Ramos (cell line): ENCODE measurements around the gene ABCA13.

Source experiments
- in situ Hi-C: fragments of 300-500 bp; cut with MboI; formaldehyde crosslinking; loops from one replicate; pipeline ENCODE4 v1.14.3; 2022; ENCODE audit warnings: low sequenced_read_pairs; ENCODE audit not compliant: unreplicated experiment

Gene ABCA13

DNA sequence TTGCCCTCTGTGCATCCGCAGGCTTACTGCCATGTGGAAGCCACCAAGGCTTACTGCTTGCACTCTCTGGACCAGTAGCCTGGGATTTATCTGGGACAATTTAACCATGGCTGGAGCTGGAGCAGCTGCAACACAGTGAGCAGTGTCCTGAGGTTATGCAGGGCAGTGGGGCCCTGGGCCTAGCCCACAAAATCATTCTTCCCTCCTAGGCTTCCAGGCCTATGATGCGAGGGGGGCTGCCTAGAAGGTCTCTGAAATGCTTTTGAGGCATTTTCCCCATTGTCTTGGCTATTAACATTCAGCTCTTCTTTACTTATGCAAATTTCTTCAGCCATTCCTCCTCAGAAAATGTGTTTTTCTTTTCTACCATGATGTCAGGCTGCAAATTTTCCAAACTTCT lies 439.4 kb downstream of the ABCA13 start:
- in situ Hi-C loops = no loop called here

DNA sequence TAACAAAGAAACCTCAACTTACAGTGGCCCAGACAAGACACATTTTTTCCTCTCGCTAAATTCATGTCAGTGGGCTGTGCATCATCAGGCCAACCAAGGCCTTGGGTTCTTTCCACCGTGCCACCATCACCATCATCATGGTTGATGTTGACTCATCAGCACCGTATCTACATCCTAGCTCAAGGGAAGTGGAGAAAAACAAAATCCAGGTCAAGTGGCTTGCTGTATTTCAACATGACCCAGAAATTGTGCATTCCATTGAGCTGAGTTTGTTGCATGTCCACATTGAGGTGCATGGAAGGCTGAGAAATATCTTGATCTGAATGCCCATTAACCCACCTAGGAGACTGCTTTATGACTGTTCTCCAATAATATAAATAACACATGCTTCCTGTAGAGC lies 440.7 kb downstream of the ABCA13 start:
- in situ Hi-C loops = no loop called here

DNA sequence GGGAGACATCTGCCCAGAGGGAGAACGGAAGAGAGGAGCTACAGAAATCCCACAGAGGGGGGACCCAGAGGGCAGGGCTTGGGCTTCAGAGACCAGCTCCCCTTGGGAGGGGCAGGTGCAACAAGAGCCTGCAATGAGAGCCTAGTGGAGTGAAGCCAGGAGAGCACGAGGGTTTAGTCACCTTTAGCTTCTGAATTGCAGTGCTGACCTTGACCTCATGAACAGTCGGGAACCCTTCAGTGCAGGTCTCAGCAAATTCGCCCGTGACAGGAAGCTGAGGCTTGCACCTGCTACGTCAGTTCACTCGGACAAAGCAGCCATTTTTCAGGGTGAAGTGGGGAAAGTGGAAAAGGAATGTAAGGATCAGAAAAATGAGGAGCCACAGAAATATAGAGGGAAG lies 446.2 kb downstream of the ABCA13 start:
- in situ Hi-C loops = no loop called here

DNA sequence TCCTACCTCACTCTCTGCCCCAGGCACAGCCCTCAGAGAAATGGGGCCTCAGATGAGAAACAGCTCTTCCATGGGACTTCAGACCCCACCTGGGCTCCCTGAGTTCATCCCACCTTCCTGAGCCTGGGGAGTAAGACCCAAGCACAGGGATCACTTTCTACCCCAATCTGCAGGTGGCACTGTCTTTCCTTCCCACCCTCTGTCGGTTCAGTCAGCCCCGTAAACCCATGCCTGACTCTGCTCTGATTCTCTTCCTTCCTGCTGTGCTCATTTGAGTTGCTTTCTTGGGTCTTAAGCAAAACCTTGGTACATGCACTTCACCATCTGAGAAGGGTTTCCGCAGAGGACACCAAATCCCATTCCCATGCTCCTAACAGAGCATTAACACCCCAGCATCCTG lies 446.7 kb downstream of the ABCA13 start:
- in situ Hi-C loops = no loop called here

DNA sequence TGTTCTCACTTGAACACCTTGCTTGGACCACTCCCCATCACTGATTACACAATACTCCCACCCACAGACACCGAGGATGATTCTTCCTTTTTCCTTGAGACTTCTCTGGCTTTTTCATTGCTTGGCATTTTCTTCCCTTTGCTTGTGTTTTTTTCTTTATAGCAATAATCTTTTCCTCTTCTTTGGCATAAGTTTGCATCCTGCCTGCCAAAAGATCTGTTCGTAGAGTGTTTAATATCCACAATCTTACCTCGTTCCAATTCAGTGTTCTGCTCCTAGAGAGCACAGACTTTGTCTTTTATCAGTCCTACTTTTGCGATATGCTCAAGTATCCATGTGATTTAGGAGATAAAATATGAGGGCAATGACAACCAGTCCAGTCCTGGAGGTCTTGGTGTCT lies 449.8 kb downstream of the ABCA13 start:
- in situ Hi-C loops = no loop called here

DNA sequence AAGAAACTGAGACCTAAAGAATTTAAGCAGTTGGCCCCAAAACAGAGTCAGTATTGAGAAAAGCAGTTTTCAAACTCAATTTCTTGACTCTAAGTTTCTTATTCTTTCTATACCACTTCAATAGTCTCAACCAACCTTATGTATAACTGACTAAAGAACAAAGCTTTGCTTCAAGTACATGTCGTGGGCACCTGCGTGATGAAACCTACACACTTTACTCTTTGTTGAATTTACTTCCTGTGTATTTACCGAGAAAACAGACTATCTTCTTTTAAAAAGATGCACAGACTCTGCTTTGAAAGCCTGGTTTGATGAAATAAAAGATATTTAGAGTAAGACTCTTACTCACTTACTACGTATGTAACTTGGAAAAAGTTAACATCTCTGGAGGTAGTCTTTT lies 455.9 kb downstream of the ABCA13 start:
- in situ Hi-C loops = no loop called here

DNA sequence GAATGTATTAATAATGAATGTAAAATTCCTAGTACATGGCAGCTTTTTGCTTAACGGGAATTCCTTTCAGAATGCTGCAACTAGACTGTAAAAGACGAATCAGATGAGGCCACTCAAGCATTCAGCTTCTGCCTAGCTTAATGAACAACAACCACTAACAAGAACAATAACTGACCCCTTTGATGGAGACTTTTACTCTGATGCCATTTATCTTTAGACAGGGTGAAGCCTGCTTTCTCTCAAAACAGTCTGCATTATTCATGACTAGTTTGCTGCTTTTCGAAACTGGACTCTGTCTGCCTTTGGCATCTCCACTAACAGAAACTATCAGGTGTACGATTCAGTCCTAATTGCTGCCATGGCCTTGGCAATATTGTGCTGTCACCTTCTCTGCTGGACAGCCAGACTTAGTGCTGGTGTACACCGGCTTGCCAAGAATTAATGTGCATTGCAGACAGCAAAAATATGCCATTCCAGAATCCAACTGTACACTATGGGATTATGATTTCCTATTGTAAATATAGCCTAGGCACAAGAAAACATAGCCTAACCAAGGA lies 457.6 kb downstream of the ABCA13 start:
- in situ Hi-C loops = no loop called here

DNA sequence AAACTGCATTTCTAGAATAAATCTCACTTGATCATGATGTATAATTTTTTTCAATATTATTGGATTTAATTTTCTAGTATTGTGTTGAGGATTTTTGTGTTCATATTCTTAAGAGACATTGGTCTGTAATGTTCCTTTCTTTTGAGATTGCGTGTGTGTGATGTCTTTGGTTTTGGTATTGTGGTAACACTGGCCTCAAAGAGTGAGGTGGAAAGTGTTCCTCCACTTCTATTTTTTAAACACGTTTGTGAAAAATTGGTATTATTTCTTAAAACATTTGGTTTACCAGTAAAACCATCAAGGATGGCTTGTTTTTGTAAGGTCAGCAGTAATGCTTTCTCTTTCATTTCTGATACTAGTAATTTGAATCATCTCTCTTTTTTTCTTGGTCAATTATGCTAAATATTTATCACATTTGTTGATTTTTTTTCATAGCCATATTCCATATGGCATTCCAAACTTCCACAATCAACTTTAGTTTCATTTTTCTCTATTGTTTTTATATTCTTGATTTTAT lies 462.9 kb downstream of the ABCA13 start:
- in situ Hi-C loops = no loop called here

DNA sequence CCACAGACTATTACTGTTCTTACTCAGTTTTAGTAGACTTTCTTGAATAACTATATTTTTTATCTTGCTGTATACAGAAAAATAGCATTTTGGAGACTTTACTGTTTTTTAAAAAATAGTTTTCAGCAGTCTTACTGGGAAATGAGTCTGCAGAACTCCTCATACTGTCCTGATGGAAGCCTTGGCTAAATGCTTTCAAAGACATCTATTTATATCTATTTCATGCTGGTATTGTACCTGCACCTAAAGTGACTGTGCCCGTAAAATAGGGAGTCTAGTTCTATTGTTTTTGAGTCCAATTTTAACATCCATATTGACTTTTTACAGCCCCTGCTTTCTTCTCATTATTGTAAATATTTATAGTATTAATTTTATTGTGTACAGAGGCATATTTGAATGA lies 464.5 kb downstream of the ABCA13 start:
- in situ Hi-C loops = no loop called here

DNA sequence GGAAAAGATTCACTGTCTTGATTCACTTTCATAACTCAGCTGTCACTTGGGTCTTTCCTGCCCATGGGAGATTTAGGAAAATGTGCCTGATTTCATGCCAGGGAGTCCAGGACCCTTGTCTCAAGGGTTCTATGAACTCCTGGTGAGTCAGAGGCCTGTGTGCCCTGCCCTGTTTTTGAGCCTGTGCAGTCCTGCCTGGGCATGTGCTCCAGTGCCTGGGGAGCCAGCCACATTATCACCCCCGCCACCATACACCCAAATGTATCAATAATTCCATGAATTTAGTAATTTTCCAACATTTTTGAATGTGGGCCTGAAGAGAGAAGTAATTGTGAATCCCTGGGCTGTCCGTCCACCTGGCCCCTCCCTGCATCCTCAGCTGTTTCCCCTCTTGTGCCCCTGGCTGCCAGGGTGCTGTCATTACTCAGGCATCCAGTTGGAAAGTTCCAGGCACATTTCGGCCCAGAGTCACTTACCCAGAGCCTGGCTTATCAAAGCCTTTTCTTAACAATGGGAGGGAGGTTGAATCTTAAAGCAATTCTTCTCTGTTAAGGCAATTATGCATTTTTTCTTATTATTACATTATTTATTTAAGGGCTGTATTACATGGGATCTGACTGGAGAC lies 465.2 kb downstream of the ABCA13 start:
- in situ Hi-C loops = no loop called here

DNA sequence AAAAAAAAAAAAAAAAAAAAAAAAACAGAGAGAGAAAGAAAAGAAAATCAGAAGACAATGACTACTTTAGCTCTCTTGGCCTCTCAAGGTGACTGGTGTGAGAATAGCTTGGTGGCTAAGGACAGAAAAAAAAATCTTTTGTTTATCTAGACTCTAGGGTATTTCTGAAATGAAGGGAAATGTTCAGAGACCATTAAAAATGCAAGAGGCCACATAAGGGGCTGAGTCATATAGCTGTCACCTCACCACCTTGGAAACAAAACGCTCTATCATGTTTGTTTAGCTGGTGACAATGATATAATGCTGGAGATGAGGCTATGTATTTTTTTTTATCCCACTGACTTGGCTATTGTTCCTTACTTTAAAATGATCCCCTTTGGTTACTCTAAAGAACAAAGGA lies 466.1 kb downstream of the ABCA13 start:
- in situ Hi-C loops = no loop called here

DNA sequence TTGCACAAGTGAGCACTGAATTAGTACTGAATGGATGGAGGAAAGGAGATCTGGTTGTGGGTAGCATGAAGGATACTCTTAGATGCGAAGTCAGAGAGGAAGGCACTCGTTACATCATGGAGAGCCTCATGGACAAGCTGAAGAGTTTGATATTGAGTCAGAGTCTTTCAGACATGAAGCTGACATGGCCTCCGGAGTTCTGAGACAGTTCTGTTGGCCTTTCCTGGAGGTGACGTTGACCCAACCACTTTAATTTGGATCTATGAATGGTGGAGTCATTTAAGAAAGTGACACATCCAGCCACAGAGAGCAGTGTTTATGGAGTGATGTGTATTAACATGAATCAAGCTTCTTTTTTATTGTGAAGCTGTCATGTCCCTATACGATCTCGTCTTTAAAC lies 466.8 kb downstream of the ABCA13 start:
- in situ Hi-C loops = no loop called here

DNA sequence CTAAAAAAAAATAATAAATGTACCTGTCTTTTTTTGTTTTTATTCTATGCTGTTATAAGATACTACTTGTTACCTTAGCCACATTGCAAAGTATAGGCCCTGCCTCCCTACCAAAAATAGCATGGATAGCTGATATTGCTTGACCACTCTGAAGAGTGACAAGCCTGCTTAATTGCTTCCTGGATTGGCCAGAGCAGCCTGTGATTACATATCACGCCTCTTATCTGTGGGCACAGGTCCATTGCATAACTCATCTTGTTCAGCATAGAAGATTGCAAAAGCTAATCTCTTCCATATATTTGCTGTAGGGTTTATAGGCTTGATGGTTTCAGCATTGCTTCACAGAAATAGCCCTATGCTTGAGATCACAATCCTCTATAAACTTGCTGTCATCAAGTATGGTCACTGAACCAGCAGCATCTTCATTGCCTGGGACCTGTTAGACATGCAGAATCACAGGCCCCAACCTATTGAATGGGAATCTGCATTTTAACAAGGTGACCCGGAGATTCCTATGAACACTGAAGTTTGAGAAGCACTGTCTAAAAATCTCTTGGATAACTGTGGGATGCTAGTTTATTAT lies 472.3 kb downstream of the ABCA13 start:
- in situ Hi-C loops = no loop called here

DNA sequence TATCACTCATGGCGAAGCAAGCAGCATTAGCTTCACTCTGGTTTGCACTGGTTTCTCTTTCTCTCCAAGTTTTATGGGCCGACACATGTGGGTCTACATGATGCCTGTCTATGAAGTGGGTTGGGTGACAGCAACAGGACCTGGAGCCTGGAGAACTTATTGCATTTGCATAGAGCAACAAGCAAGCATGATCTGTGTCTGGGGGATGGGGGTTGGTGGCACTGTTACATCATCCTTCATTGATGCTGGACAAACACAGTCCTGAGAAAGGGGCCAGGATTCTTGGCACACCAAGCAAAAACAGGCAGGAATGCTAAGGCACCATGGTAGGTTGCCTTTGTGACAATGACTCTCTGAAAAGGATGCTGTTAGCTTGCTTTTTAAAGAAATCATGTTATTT lies 486.9 kb downstream of the ABCA13 start:
- in situ Hi-C loops = no loop called here

DNA sequence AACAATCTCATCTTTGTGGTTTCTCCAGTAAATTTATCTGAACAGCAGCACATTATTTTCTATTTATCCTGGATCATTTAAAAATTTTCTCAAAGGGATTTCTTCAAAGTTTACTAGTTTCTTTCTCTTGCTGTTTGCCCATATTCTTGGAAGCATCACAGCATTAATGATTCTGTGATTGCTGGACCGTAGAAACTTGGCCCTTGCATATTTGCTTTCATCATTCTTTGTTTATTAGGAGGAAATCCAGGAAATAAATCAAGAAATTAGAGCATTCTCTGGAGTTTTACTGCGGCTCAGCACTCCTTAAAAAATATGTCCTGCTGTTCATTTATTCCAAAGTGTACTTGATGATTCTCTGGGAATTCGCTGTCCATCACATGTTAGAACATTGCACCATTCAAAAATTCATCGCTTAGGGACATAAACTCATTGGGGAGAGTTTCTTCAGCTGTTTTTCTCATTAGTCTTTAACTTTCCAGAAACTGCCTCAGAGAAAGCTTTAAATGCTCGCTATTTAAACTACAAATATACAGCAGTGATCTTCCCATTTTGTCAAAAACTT lies 489.1 kb downstream of the ABCA13 start:
- in situ Hi-C loops = no loop called here

DNA sequence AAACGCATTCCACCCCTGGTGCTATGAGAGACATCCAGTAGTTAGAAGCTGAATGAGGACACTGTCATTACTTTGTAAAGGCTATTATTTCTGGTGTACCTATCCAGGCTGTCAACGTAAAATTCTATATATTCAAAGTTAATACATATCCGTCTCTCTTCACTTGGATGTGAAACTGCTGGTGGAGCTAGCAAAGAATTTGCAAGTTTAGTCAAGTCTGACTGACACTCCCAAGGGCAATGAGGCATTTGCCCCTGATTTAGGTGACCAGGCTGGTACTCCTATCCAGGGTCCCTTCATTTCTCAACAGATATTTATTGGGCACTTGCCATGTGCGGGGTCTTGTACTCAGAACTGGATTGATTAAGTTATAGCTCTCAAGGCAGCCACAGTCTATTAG lies 493.0 kb downstream of the ABCA13 start:
- in situ Hi-C loops = no loop called here

DNA sequence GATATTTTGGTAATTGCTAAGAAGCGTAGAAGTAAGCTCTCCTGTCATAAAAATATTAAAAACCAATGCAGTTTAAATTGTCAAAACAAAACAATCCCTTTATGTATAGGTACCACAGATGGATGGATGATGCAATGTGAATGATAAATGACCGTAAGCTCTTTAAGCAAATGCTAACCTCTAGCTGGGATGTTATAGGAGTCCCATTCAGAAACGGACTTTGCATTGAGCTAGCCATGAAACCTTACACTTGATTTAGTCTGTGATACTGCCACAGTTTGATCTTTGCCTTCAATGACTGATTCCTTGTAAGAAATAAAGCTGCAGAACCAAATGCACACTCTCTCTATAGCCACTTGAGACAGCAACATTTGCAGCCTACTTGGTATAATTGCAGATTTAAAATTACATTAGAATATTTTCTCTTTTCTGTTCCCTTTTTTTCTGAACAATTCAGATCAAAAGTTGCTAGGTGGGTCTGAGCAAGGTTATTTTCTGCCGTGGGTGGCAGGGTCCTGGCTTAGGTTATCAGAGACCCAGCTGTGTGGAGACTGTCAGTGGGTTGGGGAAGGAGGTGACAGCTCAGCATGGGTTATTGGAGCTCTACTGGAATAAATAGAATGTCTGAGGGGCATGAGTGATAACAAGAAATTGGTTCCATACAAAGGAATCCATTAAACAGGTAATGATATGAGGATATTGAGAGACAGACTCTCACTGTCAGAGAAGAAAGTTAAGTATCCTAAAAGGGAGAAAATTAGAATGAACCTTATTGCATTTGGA lies 494.3 kb downstream of the ABCA13 start:
- in situ Hi-C loops = no loop called here

DNA sequence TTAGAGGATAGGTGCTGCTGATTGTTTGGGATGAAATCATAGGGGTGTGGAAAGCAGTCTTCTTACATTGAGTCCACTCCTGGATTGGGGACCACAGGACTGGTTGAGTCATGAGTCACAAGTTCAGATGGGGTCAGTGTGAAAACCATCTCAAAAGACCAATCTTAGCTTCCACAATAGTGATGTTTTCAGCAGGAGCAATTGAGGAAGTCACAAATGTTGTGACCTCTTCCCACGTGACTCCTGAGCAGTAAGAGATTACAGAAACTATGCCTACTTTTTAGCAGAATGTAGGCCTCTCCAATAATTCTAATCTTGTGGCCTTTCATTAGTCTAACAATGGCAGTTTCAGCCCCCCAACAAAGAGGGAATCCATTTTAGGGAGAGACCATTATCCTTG lies 496.1 kb downstream of the ABCA13 start:
- in situ Hi-C loops = no loop called here

DNA sequence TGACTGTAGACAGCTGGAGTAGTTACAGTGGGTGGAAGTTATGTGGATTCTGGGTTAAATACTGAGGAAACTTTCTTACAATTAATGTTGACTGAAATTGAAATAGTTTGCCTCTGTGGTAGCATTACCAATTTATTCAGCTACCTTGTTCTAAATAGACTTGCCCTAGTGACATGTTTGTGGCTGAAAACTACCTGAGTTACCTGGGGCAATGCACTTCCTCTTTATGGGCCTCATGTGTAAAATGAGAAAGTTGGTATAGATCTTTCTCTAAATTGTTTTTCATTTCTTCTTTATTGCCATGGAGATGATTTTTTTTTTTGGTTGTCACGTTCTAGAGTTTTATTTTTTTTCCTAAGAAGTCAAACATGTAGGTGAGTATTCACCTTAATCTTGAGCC lies 500.4 kb downstream of the ABCA13 start:
- in situ Hi-C loops = no loop called here

DNA sequence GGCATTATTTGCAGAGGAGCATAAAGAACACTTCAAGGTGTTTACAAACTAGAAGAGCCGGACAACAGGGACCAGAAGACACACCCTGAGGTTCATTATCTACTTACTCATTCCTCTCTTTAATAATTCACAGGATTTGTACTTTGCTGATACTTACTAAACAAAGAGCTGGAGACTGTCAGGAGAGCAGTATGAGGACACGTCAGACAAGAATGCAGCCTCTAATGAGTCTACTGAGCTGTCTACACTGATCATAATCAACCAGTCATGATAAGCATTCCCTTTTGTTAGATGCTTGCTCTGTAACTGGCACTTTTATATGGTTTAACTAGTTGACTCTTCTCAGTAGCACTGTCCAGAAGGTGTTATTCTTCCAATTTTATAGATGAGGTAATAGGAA lies 509.7 kb downstream of the ABCA13 start:
- in situ Hi-C loops = no loop called here

DNA sequence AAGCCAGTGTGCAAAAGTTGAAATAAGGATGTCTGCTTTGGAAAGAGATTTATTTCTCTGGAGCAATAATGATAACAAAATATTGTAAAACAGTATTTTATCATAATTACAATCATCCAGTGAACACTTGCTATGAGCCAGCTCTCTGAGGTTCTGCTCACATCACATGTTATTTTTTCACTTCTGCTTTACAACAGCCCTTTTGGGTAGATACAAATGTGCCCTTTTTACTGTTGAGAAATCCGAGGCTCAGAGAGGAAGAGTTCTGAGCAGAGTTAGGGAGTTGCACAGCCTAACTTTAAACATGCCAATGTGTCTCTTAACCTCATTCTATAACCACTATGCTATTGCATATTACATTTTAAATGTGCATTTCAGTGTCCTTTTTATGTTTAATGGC lies 520.5 kb downstream of the ABCA13 start:
- in situ Hi-C loops = no loop called here
